Stimulated activated CD8-positive, alpha-beta memory T cell treated with anti-CD3 and anti-CD28 coated beads, Interleukin-15, amount 100 ng/mL, for 48 hours (primary cell): ENCODE results near the gene LSM2.
"Not testable (repeated sequence)": the region's sequence is repeated elsewhere in the genome, so short reads cannot be mapped to it uniquely, and the experiment has no call there.

Source experiments
- DNase-seq, 2 donors: peaks; one replicate each; pipeline ENCODE4 v3.0.0-alpha.2; 2020; ENCODE audit warnings: low read depth in 2 of 2

LSM2 gene

DNA sequence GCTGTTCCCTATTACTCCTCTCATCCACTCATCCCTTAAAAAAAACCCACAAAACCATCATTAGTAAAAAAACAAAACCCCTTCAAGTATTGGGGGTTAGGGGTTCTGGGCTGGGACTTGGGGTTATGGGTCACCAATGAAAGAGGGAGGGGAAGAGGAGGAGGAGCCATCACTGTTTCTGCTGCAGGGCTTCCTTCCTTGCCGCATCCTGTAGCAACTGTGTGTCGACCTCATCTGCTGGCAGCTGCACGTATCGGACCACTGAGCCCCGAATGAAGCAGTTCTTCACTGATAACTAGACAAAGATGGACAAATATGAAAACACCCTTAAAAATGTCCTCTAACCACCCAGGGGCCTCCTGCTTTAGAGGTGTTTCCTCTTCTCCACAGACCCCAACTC, 9.2 kb downstream of the LSM2 start:
- no peak for DNase-seq

GRCh38 chr6:31796993-31797385, 9.8 kb downstream of the LSM2 start:
- no peak for DNase-seq

DNA sequence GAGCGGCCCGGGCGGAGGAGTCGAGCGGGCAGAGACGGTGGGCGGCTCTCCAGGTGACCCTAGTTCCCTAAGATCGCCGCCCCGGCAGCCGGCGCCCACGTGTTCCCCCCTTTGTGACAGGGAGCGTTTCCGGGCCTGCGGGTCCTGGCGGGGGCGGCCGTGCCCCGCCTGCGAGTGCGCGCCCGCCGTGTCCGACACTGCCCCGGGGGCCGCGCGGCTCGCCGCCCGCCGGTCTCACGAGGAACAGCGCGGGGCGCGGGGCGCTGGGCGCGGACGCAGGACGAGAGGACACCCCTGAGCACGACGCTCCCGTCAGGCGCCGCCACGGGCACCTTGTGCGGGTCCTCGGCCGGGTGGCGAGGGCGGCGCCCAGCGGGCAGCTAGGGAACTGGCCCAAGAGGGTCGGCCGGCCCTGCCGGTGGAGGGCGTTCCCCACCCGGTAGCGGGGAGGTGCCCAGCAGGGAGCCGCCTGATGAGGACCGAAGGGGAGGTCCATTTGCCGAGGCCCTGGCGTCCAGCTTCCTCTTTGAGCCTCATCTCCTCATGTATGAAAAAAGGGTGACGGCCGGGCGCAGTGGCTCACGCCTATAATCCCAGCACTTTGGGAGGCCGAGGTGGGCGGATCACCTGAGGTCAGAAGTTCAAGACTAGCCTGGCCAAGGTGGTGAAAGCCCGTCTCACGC, 11.0 kb downstream of the LSM2 start, which contains the start of gene VARS1:
Gene VARS1 (minus strand): TSS at position 137 of the 683 bp plus-strand sequence. CDS start 535 bp downstream, outside the sequence.
- peak; percentile 82 to 85 for DNase-seq

DNA sequence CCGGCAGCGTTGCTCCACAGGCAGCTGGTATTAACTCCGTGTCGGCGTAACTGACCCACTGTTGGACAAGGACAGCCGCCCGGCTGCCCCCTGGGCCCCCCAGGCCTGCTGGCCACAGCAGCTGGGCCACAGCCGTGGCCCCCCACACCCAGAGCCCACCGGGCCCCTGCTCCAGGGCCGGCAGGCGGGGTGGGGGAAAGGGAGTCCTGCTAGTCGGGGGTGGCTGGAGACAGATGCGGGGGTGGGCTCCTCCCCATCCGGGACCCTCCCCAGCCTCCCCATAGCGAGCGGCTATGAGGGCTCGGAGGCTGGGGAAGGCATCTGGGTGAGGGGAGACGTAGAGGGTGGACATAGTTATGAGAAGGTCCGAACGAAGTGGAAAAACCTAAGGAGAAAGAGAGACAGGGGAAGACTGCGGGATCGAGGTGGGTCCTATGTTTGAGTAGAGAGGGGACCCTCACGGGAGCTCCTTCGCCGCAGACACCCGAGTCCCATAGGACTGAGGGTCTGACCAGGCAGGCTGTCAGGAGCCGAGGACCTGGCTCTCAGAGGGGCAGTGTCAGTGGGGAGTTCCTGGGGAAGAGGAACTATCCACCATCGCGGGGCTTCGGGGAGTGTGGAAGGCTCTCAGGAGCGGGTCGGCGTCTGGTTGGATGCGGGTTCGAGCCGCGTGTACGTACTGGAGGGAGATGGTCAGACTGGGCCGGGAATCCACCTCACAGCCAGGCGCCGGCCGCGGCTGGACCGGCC, 11.7 kb downstream of the LSM2 start:
- DNase-seq: no peak

DNA sequence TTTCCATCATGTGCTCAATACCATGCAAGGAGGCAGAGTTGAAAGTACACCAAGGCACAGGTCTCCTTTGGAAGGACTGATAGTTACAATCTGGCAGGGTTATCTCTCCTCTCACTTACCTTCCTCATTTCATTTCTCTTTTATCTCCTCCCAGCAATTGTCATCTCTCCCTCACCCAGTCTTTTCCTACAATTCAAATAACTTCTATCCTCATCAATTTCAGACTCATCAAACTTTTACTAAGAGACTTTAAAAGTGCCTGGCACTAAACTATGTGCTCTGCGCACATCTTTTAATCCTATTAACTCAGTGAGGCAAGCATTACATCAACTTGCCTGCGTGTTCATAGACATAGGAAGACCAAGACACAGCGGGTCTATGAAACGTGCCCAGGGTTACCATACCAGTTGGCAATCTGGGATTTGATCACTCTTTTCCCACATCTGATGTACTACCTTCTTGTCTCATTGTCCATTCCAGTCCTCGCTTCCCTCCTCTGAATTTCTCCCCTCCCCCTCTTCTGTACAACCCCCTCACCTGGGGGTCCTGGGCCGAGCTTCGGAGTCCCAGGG, 12.4 kb downstream of the LSM2 start:
- no peak for DNase-seq

DNA sequence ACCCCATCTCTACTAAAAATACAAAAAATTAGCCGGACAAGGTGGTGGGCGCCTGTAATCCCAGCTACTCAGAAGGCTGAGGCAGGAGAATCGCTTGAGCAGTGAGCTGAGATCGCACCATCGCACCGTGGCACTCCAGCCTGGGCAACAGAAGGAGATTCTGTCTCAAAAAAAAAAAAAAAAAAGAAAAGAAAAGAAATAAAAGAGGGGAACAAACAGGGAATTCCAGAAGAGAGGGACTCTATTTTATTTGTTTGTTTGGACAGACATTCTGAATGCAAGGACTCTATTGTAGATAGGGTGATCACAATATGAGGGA, 12.9 kb downstream of the LSM2 start:
- not testable (repeated sequence) for DNase-seq

DNA sequence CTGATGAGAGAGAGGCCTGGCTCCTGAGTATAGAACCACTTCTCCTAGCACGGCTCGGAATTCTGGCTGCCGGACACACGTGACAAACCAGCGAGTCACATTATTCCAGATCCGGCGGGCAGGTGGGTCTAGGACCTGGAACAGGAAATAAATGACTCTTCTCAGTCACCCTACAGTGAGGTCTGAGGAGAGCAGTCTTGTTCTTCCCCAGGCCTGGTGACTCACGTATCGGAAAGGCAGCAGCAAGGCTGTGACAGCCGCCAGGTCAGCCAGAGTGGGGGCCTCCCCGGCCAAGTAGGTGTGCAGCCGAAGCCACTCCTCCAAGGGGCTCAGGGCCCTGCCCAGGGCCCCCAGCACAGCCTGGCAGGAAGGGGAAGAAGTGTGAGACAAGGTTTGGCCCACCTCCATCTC, 14.0 kb downstream of the LSM2 start:
- no peak for DNase-seq

GRCh38 chr6:31792090-31792374, 14.7 kb downstream of the LSM2 start:
- DNase-seq: no peak

- DNase-seq: no peak
Measured at GRCh38 chr6:31791324-31792089, 15.3 kb downstream of the LSM2 start.

GRCh38 chr6:31785475-31785874, 21.3 kb downstream of the LSM2 start:
- no peak for DNase-seq

- no peak for DNase-seq
Measured at GRCh38 chr6:31784098-31784925, 22.5 kb downstream of the LSM2 start.

GRCh38 chr6:31782126-31782855, 24.5 kb downstream of the LSM2 start:
- DNase-seq: no peak

DNA sequence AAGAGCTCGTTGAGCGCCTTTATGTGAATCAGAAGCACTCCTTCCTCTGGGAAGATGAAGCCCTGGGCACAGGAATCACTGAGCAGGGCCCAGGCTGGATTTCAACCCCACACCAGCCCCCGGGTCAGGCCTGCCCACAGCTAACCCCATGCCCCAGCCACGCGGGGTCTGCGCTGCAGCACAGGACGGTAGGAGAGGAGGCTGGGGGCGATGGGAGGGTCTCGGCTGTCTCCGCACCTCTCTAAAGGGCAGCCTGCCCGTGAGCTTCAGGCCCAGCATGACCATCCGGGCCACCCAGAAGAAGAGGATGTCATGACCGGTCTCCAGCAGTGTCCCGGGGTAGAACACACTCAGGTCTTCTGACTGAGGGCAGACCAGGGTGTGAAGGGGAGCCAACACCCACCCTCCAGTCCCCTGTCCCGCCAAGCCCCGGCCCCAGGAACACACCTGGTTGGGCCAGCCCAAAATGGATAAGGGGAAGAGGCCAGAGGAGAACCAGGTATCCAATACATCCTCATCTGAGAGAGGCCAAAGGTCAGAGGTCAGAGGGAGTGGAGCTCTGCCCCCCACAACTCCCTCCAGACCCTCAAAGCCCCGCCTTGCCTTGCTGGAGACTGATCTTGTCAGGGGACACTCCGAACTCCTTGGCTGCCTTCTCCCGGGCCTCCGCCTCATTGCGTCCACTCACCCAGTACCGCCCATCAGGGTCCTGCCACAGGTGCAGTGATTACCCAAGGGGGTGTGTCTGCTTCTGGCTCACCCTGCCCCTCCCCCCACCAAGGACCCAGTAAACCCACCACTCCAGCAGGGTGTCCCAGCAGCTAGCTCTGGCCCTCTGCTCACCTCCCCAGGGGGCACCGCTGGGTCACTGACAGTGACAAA, 25.3 kb downstream of the LSM2 start:
- DNase-seq: no peak

- no peak for DNase-seq
Measured at GRCh38 chr6:31780507-31781243, 26.1 kb downstream of the LSM2 start.

GRCh38 chr6:31779908-31780307, 26.9 kb downstream of the LSM2 start:
- DNase-seq: no peak

GRCh38 chr6:31778999-31779885, 27.5 kb downstream of the LSM2 start:
- DNase-seq: no peak

GRCh38 chr6:31778193-31778592, 28.6 kb downstream of the LSM2 start:
- DNase-seq: no peak

DNA sequence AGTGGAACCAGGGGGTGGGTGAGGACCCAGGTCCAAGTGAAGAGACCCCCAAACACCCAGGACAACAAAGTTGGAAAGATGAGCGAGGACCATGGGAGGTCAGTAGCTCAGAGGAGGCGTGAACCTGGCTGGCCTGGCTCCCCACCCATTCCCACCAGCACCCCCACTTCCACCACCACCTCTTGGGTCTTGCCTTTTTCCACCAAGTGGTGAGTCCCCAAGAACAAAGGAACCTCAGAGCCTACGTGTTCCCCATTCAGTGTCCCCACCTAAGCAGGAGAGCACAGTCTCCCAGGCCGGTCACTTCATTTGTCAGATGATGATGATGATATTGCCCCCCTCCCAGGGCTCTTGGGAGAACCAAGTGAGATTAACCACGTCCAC, 29.1 kb downstream of the LSM2 start:
- DNase-seq: no peak
